Stomach (tissue), 19 donors: ENCODE data around the gene OTULIN. TPM values are rescaled to one million over a fixed set of nuclear protein-coding genes. Genes with fewer than 3 reads are reported as not detected.

Experiments
- DNase-seq, 2 donors: peaks; one replicate each; pipeline versions ENCODE4 v3.0.0 to v3.0.0-alpha.2; 2013 to 2019
- H3K27ac ChIP-seq, 5 donors: fragments of 200-600 bp in 4 of 5; sonication (generic) in 4 of 5; one replicate each; pipeline ENCODE4 v1.5.1; 2013 to 2019; ENCODE audit warnings: mild to moderate bottlenecking in 1 of 5, moderate library complexity in 1 of 5
- H3K27me3 ChIP-seq, 3 donors: fragments of 200-600 bp; sonication (generic); one replicate each; pipeline ENCODE4 v1.5.1; 2017 to 2019; ENCODE audit warnings: mixed run types in 1 of 3
- H3K36me3 ChIP-seq, 4 donors: fragments of 200-600 bp; sonication (generic); 1 replicate in 3 of 4; 2 replicates in 1 of 4; pipeline ENCODE4 v1.5.1; 2016 to 2019
- H3K4me1 ChIP-seq, 4 donors: fragments of 200-600 bp; sonication (generic); one replicate each; pipeline ENCODE4 v1.5.1; 2016 to 2019
- H3K4me3 ChIP-seq, 4 donors: fragments of 200-600 bp; sonication (generic) in 3 of 4; one replicate each; pipeline ENCODE4 v1.5.1; 2016 to 2019; ENCODE audit warnings: mild to moderate bottlenecking in 1 of 4
- H3K9me3 ChIP-seq, 4 donors: fragments of 200-600 bp; sonication (generic); one replicate each; pipeline ENCODE4 v1.5.1; 2016 to 2019
- CTCF ChIP-seq, 7 experiments: fragments of 450-650 bp in 4 of 7; fragments of 200-600 bp in 3 of 7; sonication (generic) in 3 of 7; IDR thresholded peaks; one replicate each; pipeline ENCODE4 v1.5.1; 2016 to 2019; ENCODE audit warnings: antibody characterized with exemption in 7 of 7, control low read depth in 2 of 7, mild to moderate bottlenecking in 1 of 7
- EP300 ChIP-seq: sonication (generic); formaldehyde crosslinking; IDR thresholded peaks from one replicate; pipeline ENCODE4 v1.6.1; 2017; ENCODE audit warnings: antibody characterized with exemption
- POLR2A ChIP-seq, 4 donors: fragments of 450-650 bp; IDR thresholded peaks; one replicate each; pipeline ENCODE4 v1.6.1; 2016; ENCODE audit warnings: antibody characterized with exemption in 4 of 4, control low read depth in 2 of 4, mild to moderate bottlenecking in 1 of 4, moderate library complexity in 1 of 4
- POLR2AphosphoS5 ChIP-seq, 3 donors: sonication (generic); formaldehyde crosslinking; IDR thresholded peaks; one replicate each; pipeline ENCODE4 v1.6.1; 2016; ENCODE audit warnings: antibody characterized with exemption in 3 of 3
- WGBS, 5 donors: extraction: QIAGEN DNeasy Blood & Tissue Kit in 3 of 5; methylation state at CpG; one replicate each; pipeline versions ENCODE4 v1.1.5 to v1.1.7; 2013 to 2018; 5-methylcytosine and 5-hydroxymethylcytosine counted together
- intact Hi-C: fragments of 100-400 bp; cut with DNase I; formaldehyde crosslinking; loops from one replicate; pipeline ENCODE4 v1.15.1; 2023; ENCODE audit warnings: low total_unique reads
- long read RNA-seq, 10 donors: transcript quantifications; one replicate each; lab custom pipeline, GENCODE V29; 2026
- polyA plus RNA-seq, 3 donors: library from polyadenylated mRNA; stranded (reverse); fragments of 200-250 nt; gene quantifications; one replicate each; pipeline ENCODE4 v1.2.3, GENCODE V29; 2013
- total RNA-seq, 5 donors: library from RNA; depleted of rRNA; stranded (reverse); fragments of >200 nt; gene quantifications; one replicate each; pipeline versions ENCODE4 v1.1.0 to v1.2.3, GENCODE V29; 2014 to 2016
- donor health status: healthy with polysubstance abuse.
- donor health status: Bipolar disorder and iron deficiency.
- donor health status: healthy.

Gene OTULIN
- total RNA-seq (10 to 100 TPM in 4 of 5 donors, 1 to 10 TPM in 1; 7.0 to 47.2 (median 40.3) TPM), polyA plus RNA-seq (1 to 10 TPM; 2.5 to 8.7 (median 6.3) TPM)
- long read RNA-seq, donor 1, partial matches to known transcripts: 0 of 1 reads
- long read RNA-seq, donor 1, other reads (novel, unspliced or antisense): 0 of 1 reads
- long read RNA-seq, donor 2, full-length matches to known transcripts: 2 of 2 reads
- long read RNA-seq, donor 2, partial matches to known transcripts: 0 of 2 reads
- long read RNA-seq, donor 2, other reads (novel, unspliced or antisense): 0 of 2 reads
- long read RNA-seq, donor 3, full-length matches to known transcripts: 3 of 10 reads
- long read RNA-seq, donor 3, partial matches to known transcripts: 7 of 10 reads
- long read RNA-seq, donor 3, other reads (novel, unspliced or antisense): 0 of 10 reads
- long read RNA-seq, donor 4: 0 reads
- long read RNA-seq, donor 5, full-length matches to known transcripts: 1 of 12 reads
- long read RNA-seq, donor 5, partial matches to known transcripts: 11 of 12 reads
- long read RNA-seq, donor 5, other reads (novel, unspliced or antisense): 0 of 12 reads
- long read RNA-seq, donor 6, full-length matches to known transcripts: 6 of 11 reads
- long read RNA-seq, donor 6, partial matches to known transcripts: 5 of 11 reads
- long read RNA-seq, donor 6, other reads (novel, unspliced or antisense): 0 of 11 reads
- long read RNA-seq, donor 7, full-length matches to known transcripts: 1 of 1 reads
- long read RNA-seq, donor 7, partial matches to known transcripts: 0 of 1 reads
- long read RNA-seq, donor 7, other reads (novel, unspliced or antisense): 0 of 1 reads
- long read RNA-seq, donor 8: 0 reads
- long read RNA-seq, donor 9, full-length matches to known transcripts: 3 of 3 reads
- long read RNA-seq, donor 9, partial matches to known transcripts: 0 of 3 reads
- long read RNA-seq, donor 9, other reads (novel, unspliced or antisense): 0 of 3 reads
- long read RNA-seq, donor 10, full-length matches to known transcripts: 1 of 1 reads
- long read RNA-seq, donor 10, partial matches to known transcripts: 0 of 1 reads
- long read RNA-seq, donor 10, other reads (novel, unspliced or antisense): 0 of 1 reads

DNA sequence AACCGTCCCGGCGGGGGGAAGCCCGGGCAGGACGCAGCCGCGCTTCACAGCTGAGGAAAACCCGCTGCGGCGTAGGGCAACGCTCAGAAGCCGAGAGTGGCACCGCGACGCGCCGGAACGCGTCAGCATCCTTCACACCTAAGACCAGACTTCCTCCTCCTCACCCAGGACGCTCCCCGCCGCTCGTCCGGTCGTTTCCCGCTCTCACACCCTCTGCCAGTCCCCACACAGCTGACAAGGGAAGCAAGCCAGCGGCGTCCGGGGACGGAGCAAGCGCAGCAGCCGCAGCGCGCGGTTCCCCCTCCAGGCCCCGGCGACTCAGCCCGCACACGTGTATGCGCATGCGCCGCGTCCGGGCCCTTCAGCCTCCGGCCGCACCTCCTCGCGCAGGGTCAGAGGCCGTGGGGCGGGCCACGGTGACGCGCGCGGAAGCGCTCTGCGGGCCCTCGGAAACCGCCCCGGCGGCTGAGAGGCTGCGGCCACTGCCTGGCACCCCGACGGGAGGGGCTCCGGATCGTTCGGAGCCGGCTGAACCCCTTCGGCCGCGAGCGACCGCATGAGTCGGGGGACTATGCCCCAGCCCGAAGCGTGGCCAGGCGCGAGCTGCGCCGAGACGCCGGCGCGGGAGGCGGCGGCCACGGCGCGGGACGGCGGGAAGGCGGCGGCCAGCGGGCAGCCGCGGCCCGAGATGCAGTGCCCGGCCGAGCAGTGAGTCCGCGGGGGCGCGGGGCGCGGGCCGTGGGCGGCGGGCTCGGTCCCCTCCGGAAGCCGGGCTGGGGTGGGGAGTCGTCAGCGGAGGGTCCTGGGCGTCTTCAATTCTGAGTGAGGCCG lies at the start of gene OTULIN:
Gene OTULIN, plus strand, starts transcription at position 449 of the 831 bp plus-strand sequence. Its CDS starts 108 bp downstream, at position 557.
- TF ChIP-seq POLR2AphosphoS5 (IDR thresholded peaks at IDR 0.05): peak in 2 of 3 donors; percentile 91 to 95
- TF ChIP-seq CTCF (IDR thresholded peaks at IDR 0.05): no peak
- TF ChIP-seq POLR2A (IDR thresholded peaks at IDR 0.05): peak in 1 of 4 donors; percentile 80
- no peak for TF ChIP-seq EP300
- peak within 1 kb of the TSS; percentile 88 to 99 (median 95) for H3K27ac ChIP-seq
- intact Hi-C loops: no loop called here
- peaks cover 16 to 53% (median 39%) of the 10 kb centered on the region in 4 donors for H3K4me1 ChIP-seq
- H3K36me3 ChIP-seq: no peaks in the 10 kb centered on the region
- 0 to 3% (median 0%) methylated on average over 21 to 115 of the region's 115 CpGs for WGBS, 5 donors
- H3K9me3 ChIP-seq: no peaks in the 10 kb centered on the region
- H3K4me3 ChIP-seq: peak within 1 kb of the TSS; percentile 63 to 80 (median 72)
- no peaks in the 10 kb centered on the region for H3K27me3 ChIP-seq
- peak; percentile 90 to 98 for DNase-seq

- DNase-seq: no peak
- no peaks in the 10 kb centered on the region for H3K27me3 ChIP-seq
- intact Hi-C loops: no loop called here
- no peak overlapping the region for H3K4me3 ChIP-seq
- TF ChIP-seq POLR2A (IDR thresholded peaks at IDR 0.05): no peak
- peaks cover 0 to 20% (median 7%) of the 10 kb centered on the region in 4 donors for H3K36me3 ChIP-seq
- WGBS, 5 donors: 42 to 68% (median 56%) methylated on average over 4 of the region's 4 CpGs
- H3K27ac ChIP-seq: no peak overlapping the region
- H3K4me1 ChIP-seq: no peaks in the 10 kb centered on the region
- no peaks in the 10 kb centered on the region for H3K9me3 ChIP-seq
These were observed 49.2 kb upstream of the OTULIN start for GRCh38 chr5:14615365-14615764.

GRCh38 chr5:14617441-14617840 lies 47.1 kb upstream of the OTULIN start:
- intact Hi-C loops: no loop called here
- no peaks in the 10 kb centered on the region for H3K27me3 ChIP-seq

More at GRCh38 chr5:14617441-14617840, 47.1 kb upstream of the OTULIN start:
- peaks cover 0 to 18% (median 2%) of the 10 kb centered on the region in 4 donors for H3K36me3 ChIP-seq
- H3K4me1 ChIP-seq: no peaks in the 10 kb centered on the region
- H3K9me3 ChIP-seq: peaks cover 0 to 7% (median 2%) of the 10 kb centered on the region in 4 donors
- H3K27ac ChIP-seq: no peak overlapping the region
- 88 to 94% (median 92%) methylated on average over 4 of the region's 4 CpGs for WGBS, 5 donors
- TF ChIP-seq POLR2AphosphoS5 (IDR thresholded peaks at IDR 0.05) (no peak), POLR2A (IDR thresholded peaks at IDR 0.05) (no peak), CTCF (IDR thresholded peaks at IDR 0.05) (no peak), EP300 (no peak)
- no peak overlapping the region for H3K4me3 ChIP-seq
- DNase-seq: no peak
